Smooth muscle cell (in vitro differentiated cells): ENCODE measurements around the gene LMCD1. TPM values are rescaled to one million over a fixed set of nuclear protein-coding genes. Genes with fewer than 3 reads are reported as not detected.

Experiments
- DNase-seq: peaks from one replicate; lab custom pipeline; 2025; ENCODE audit not compliant: unreplicated experiment; lab: John Stamatoyannopoulos, UW
- H2AFZ ChIP-seq: fragments of 200-600 bp; sonication (generic); 2 replicates; pipeline ENCODE4 v1.6.0; 2016; ENCODE audit warnings: antibody characterized with exemption, low read depth, mild to moderate bottlenecking
- H3F3A ChIP-seq: fragments of 200-600 bp; sonication (generic); 2 replicates; pipeline ENCODE4 v1.6.0; 2017; ENCODE audit warnings: antibody characterized with exemption, low read depth
- H3K27ac ChIP-seq: fragments of 200-600 bp; sonication (generic); 2 replicates; pipeline ENCODE4 v1.5.1; 2016; ENCODE audit warnings: low read depth, mild to moderate bottlenecking
- H3K27me3 ChIP-seq: fragments of 200-600 bp; sonication (generic); 2 replicates; pipeline ENCODE4 v1.6.1; 2016; ENCODE audit warnings: low read depth, mild to moderate bottlenecking
- H3K36me3 ChIP-seq: fragments of 200-600 bp; sonication (generic); 2 replicates; pipeline ENCODE4 v1.5.1; 2016; ENCODE audit warnings: low read depth
- H3K4me1 ChIP-seq: fragments of 200-600 bp; sonication (generic); 2 replicates; pipeline ENCODE4 v1.5.1; 2016; ENCODE audit warnings: low read depth
- H3K4me2 ChIP-seq: fragments of 200-600 bp; sonication (generic); 2 replicates; pipeline ENCODE4 v1.6.0; 2016; ENCODE audit warnings: mild to moderate bottlenecking
- H3K4me3 ChIP-seq: fragments of 200-600 bp; sonication (generic); 2 replicates; pipeline ENCODE4 v1.5.1; 2016; ENCODE audit warnings: mild to moderate bottlenecking
- H3K79me2 ChIP-seq: fragments of 200-600 bp; sonication (generic); 2 replicates; pipeline ENCODE4 v1.6.0; 2016; ENCODE audit warnings: low read depth, mild to moderate bottlenecking
- H3K9ac ChIP-seq: fragments of 200-600 bp; sonication (generic); 2 replicates; pipeline ENCODE4 v1.6.0; 2016; ENCODE audit warnings: low read depth
- H3K9me3 ChIP-seq: fragments of 200-600 bp; sonication (generic); replicated peaks from 2 replicates; pipeline ENCODE4 v1.5.1; 2016; ENCODE audit warnings: low read depth
- H4K20me1 ChIP-seq: fragments of 200-600 bp; sonication (generic); 2 replicates; pipeline ENCODE4 v1.6.0; 2016; ENCODE audit warnings: low read depth
- WGBS: methylation state at CpG from one replicate; pipeline ENCODE4 v1.1.7; 2016; ENCODE audit warnings: low lambda C conversion rate; 5-methylcytosine and 5-hydroxymethylcytosine counted together
- polyA plus RNA-seq: library from polyadenylated mRNA; unstranded; fragments of >200 nt; fragmentation: Nextera tagmentation; extraction: Ambion mirVana; gene quantifications from 2 replicates; pipeline ENCODE4 v1.2.1, GENCODE V29; 2016
- total RNA-seq: library from RNA; depleted of rRNA; stranded (reverse); fragments of >200 nt; gene quantifications from 2 replicates; pipeline ENCODE4 v1.2.3, GENCODE V29; 2014
- TF ChIP-seq, protein P1 (sequence below): fragments of 200-600 bp; sonication (generic); IDR thresholded peaks from 2 replicates; pipeline ENCODE4 v1.5.1; 2017; ENCODE audit warnings: borderline replicate concordance, mild to moderate bottlenecking, antibody characterized with exemption; ENCODE audit not compliant: insufficient read depth, poor library complexity, severe bottlenecking

Gene LMCD1
- total and polyA plus RNA-seq, 2 experiments from 2014 or later = 187 to 524 TPM

DNA sequence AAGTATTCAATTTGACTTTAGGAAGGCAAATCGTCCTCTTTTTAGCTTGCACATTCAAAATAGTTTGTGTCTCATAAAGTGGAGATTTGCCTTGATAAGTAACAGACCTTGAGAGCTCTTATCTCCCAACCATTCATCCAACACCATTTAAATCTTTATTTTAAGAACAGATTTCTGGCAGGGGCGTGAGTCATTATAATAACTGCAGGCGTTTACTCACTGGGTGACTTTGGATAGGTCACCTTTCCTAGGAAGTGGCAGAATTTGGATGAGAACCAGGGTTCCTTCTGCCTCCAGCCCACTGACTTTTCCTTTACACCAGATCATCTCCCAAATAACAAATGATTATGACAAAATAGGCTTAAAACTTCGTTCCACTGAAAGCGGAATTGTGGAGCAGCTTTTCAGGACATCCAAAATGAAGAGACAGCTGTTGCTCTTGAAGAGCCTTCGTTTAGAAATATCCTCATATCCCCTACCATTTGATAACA lies 5.0 kb downstream of the LMCD1 start:
- Histone ChIP-seq H3K4me1 (peaks cover 18% of the 10 kb centered on the region), H3K27me3 (no peaks in the 10 kb centered on the region), H4K20me1 (peaks cover 97% of the 10 kb centered on the region), H3K79me2 (peaks cover 98% of the 10 kb centered on the region), H3F3A (peaks cover 47% of the 10 kb centered on the region), H3K27ac (peak overlapping the region; percentile 78), H3K9ac (no peak overlapping the region), H3K36me3 (peaks cover 6% of the 10 kb centered on the region), H3K4me2 (peak overlapping the region; percentile 92), H3K9me3 (no peaks in the 10 kb centered on the region), H3K4me3 (peak overlapping the region; percentile 66), H2AFZ (no peak overlapping the region)
- 22% methylated on average over 6 of the region's 6 CpGs for WGBS
- TF ChIP-seq, protein P1, sequence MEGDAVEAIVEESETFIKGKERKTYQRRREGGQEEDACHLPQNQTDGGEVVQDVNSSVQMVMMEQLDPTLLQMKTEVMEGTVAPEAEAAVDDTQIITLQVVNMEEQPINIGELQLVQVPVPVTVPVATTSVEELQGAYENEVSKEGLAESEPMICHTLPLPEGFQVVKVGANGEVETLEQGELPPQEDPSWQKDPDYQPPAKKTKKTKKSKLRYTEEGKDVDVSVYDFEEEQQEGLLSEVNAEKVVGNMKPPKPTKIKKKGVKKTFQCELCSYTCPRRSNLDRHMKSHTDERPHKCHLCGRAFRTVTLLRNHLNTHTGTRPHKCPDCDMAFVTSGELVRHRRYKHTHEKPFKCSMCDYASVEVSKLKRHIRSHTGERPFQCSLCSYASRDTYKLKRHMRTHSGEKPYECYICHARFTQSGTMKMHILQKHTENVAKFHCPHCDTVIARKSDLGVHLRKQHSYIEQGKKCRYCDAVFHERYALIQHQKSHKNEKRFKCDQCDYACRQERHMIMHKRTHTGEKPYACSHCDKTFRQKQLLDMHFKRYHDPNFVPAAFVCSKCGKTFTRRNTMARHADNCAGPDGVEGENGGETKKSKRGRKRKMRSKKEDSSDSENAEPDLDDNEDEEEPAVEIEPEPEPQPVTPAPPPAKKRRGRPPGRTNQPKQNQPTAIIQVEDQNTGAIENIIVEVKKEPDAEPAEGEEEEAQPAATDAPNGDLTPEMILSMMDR = no peak
- no peak for DNase-seq

DNA sequence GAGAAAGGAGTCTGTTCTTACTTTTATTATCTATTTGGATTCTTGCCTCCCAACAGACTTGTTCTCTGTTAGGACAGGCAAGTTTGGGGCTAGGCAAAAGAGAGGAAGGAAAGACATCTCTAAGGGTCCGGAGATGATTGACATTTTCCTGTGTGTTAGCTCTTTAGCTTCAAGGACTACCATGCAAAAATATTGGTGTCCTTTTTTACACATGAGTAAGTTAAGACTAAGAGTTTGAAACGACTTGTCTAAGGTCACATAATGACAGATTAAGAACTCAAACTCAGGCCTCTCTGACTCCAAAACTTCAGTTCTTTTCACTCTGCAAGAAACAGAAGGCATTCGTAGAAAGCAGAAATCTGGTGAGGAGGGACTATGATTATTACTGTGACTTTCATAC lies 5.9 kb downstream of the LMCD1 start:
- no peak overlapping the region for H2AFZ ChIP-seq
- no peak overlapping the region for H3K9ac ChIP-seq
- TF ChIP-seq, protein P1 = no peak
- DNase-seq = no peak
- peaks cover 100% of the 10 kb centered on the region for H3K79me2 ChIP-seq
- H3K27ac ChIP-seq = peak overlapping the region; percentile 78
- peaks cover 54% of the 10 kb centered on the region for H3F3A ChIP-seq
- no peaks in the 10 kb centered on the region for H3K27me3 ChIP-seq
- peak overlapping the region; percentile 92 for H3K4me2 ChIP-seq
- H3K4me1 ChIP-seq = peaks cover 18% of the 10 kb centered on the region
- no peak overlapping the region for H3K4me3 ChIP-seq
- H3K9me3 ChIP-seq = no peaks in the 10 kb centered on the region
- peaks cover 100% of the 10 kb centered on the region for H4K20me1 ChIP-seq
- peaks cover 6% of the 10 kb centered on the region for H3K36me3 ChIP-seq
- 64% methylated on average over 3 of the region's 3 CpGs for WGBS

DNA sequence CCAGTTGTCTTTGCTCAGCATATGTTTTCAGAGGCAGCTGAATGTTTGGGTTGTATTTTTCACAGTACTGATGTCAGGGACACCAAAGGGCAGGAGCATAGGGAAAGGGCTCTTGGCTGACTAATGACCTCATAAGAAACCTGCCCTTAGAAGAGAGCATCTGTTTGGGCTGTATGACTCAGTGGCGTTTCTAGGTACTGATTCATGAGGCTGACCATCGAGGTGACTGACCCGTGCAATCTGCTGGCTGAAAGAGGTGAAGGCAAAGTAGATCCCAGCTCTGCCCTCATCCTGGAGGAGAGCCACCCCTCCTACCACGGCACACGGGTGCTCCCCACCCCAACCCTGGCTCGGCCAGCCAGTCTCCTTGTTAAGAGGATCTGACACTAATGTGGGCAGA lies 8.3 kb downstream of the LMCD1 start:
- H4K20me1 ChIP-seq = peaks cover 100% of the 10 kb centered on the region
- peak overlapping the region; percentile 17 for H3K4me2 ChIP-seq
- H3F3A ChIP-seq = peaks cover 61% of the 10 kb centered on the region
- DNase-seq = no peak
- peaks cover 20% of the 10 kb centered on the region for H3K36me3 ChIP-seq
- no peak overlapping the region for H3K4me3 ChIP-seq
- H3K79me2 ChIP-seq = peaks cover 100% of the 10 kb centered on the region
- 63% methylated on average over 6 of the region's 6 CpGs for WGBS
- H2AFZ ChIP-seq = no peak overlapping the region
- H3K4me1 ChIP-seq = peaks cover 11% of the 10 kb centered on the region
- no peaks in the 10 kb centered on the region for H3K27me3 ChIP-seq
- TF ChIP-seq, protein P1 = no peak
- H3K9me3 ChIP-seq = no peaks in the 10 kb centered on the region
- H3K27ac ChIP-seq = peak overlapping the region; percentile 78
- peak overlapping the region; percentile 24 for H3K9ac ChIP-seq

DNA sequence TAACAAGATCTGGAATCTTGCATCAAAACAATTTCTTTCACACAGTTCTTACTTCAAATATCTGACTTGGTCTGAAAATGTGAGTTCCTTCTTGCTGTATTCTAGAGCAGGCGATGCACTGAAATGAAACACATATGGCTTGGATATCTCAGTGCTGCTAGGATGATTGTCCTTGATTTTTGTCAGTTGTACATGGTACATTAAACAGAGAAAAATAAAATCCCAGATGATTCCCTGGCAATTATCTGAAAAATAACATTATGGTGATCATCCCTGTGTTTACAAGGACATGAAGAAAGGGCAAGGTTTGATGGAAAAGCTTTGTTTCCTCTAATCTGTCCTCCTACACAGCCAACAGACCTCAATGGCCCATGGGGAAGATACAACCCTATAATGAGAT lies 10.6 kb downstream of the LMCD1 start:
- H3K27me3 ChIP-seq = no peaks in the 10 kb centered on the region
- no peaks in the 10 kb centered on the region for H3K9me3 ChIP-seq
- H2AFZ ChIP-seq = no peak overlapping the region
- H3K9ac ChIP-seq = no peak overlapping the region
- no peaks in the 10 kb centered on the region for H3K4me1 ChIP-seq
- peaks cover 66% of the 10 kb centered on the region for H3F3A ChIP-seq
- peak overlapping the region; percentile 34 for H3K4me2 ChIP-seq
- TF ChIP-seq, protein P1 = no peak
- H3K79me2 ChIP-seq = peaks cover 100% of the 10 kb centered on the region
- DNase-seq = no peak
- H3K4me3 ChIP-seq = no peak overlapping the region
- H4K20me1 ChIP-seq = peaks cover 99% of the 10 kb centered on the region
- 96% methylated on average over 1 of the region's 1 CpG for WGBS
- peak overlapping the region; percentile 78 for H3K27ac ChIP-seq
- peaks cover 29% of the 10 kb centered on the region for H3K36me3 ChIP-seq
